HepG2 (cell line): ENCODE results near the gene CRADD.

ENCODE experiments used
- EZH2 ChIP-seq: conservative IDR thresholded peaks from 2 replicates; pipeline ENCODE4 v1.6.1; 2012; ENCODE audit warnings: mild to moderate bottlenecking, low read depth, low read length, moderate library complexity
- POLR2A ChIP-seq, 2 experiments: IDR thresholded peaks; 2 replicates each; pipeline ENCODE4 v1.6.1; 2011; ENCODE audit warnings: low read depth in 2 of 2, low read length in 2 of 2, mild to moderate bottlenecking in 1 of 2, moderate library complexity in 1 of 2; ENCODE audit not compliant: insufficient read depth in 1 of 2
- REST ChIP-seq, 2 experiments: IDR thresholded peaks; 2 replicates each; pipeline ENCODE4 v1.6.1; 2011 to 2012; ENCODE audit warnings: low read length in 2 of 2, borderline replicate concordance in 1 of 2, low read depth in 1 of 2, mild to moderate bottlenecking in 1 of 2, moderate library complexity in 1 of 2
- SMAD1 ChIP-seq: sonication (generic); formaldehyde crosslinking; IDR thresholded peaks from 2 replicates; pipeline ENCODE4 v1.4.0; 2020; ENCODE audit warnings: missing genetic modification reagents, low read depth, mild to moderate bottlenecking, borderline replicate concordance
- STAT5B ChIP-seq: sonication (generic); formaldehyde crosslinking; IDR thresholded peaks from 2 replicates; pipeline ENCODE4 v1.4.0; 2020; ENCODE audit warnings: missing genetic modification reagents
- YEATS4 ChIP-seq: sonication (generic); formaldehyde crosslinking; IDR thresholded peaks from 2 replicates; pipeline ENCODE4 v1.4.0; 2020; ENCODE audit warnings: missing genetic modification reagents, borderline replicate concordance
- ZC3H13 ChIP-seq: sonication (generic); formaldehyde crosslinking; IDR thresholded peaks from 2 replicates; pipeline ENCODE4 v1.8.1; 2023; ENCODE audit warnings: mild to moderate bottlenecking, missing genetic modification reagents, moderate library complexity
- ZNF776 ChIP-seq: sonication (generic); formaldehyde crosslinking; IDR thresholded peaks from 2 replicates; pipeline ENCODE4 v1.4.0; 2020; ENCODE audit warnings: mild to moderate bottlenecking, missing genetic modification reagents
- TF ChIP-seq, protein P1 (sequence below): sonication (generic); formaldehyde crosslinking; IDR thresholded peaks from 2 replicates; pipeline ENCODE4 v1.5.0; 2020; ENCODE audit warnings: mild to moderate bottlenecking, missing genetic modification reagents, moderate library complexity

GRCh38 chr12:93780101-93780641 lies 103.0 kb downstream of the CRADD start:
- TF ChIP-seq, protein P1, sequence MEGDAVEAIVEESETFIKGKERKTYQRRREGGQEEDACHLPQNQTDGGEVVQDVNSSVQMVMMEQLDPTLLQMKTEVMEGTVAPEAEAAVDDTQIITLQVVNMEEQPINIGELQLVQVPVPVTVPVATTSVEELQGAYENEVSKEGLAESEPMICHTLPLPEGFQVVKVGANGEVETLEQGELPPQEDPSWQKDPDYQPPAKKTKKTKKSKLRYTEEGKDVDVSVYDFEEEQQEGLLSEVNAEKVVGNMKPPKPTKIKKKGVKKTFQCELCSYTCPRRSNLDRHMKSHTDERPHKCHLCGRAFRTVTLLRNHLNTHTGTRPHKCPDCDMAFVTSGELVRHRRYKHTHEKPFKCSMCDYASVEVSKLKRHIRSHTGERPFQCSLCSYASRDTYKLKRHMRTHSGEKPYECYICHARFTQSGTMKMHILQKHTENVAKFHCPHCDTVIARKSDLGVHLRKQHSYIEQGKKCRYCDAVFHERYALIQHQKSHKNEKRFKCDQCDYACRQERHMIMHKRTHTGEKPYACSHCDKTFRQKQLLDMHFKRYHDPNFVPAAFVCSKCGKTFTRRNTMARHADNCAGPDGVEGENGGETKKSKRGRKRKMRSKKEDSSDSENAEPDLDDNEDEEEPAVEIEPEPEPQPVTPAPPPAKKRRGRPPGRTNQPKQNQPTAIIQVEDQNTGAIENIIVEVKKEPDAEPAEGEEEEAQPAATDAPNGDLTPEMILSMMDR (CRISPR knock-in tag), result no peak
- TF ChIP-seq ZC3H13 (CRISPR knock-in tag) (no peak), YEATS4 (no peak), STAT5B (no peak), REST (IDR thresholded peaks at IDR 0.05; ENCODE audit: borderline replicate concordance in 1 of 2, low read depth in 1 of 2, low read length in 2 of 2) (no peak), EZH2 (no peak), POLR2A (IDR thresholded peaks at IDR 0.05; ENCODE audit: insufficient read depth in 1 of 2, low read depth in 2 of 2, low read length in 2 of 2) (no peak), SMAD1 (no peak), ZNF776 (no peak)
